H4 (cell line): ENCODE data around the gene BGLAP. TPM values are rescaled to one million over a fixed set of nuclear protein-coding genes. Genes with fewer than 3 reads are reported as not detected.
A peak's percentile ranks its signal among the peaks of the same experiment; 100 is the strongest.
"Not testable (repeated sequence)": the region's sequence is repeated elsewhere in the genome, so short reads cannot be mapped to it uniquely, and the experiment has no call there.

Experiments
- DNase-seq: peaks from one replicate; pipeline ENCODE4 v3.0.0-alpha.2; 2015; ENCODE audit warnings: low spot score
- total RNA-seq: library from RNA; depleted of rRNA; stranded (reverse); fragments of >200 nt; shearing (Covaris generic); gene quantifications from 2 replicates; pipeline ENCODE4 v1.2.3, GENCODE V29; 2014; rRNA removed

The BGLAP gene
- total RNA-seq: 0.08 TPM in 1 of 2 replicates, not detected in the other

- no peak for DNase-seq
Observed at GRCh38 chr1:156241926-156242325, at the start of gene BGLAP. TSS of gene BGLAP (plus strand) at chr1:156242184. CDS start at chr1:156242232, 48 bp downstream.

- no peak for DNase-seq
Observed at GRCh38 chr1:156193208-156193487, 48.8 kb upstream of the BGLAP start.

- DNase-seq: peak; percentile 99
Observed at GRCh38 chr1:156193488-156194299, 48.3 kb upstream of the BGLAP start, which contains the start of gene SLC25A44. TSS of gene SLC25A44 (plus strand) at chr1:156194104. CDS start at chr1:156199848, 5,744 bp downstream.

GRCh38 chr1:156194300-156194652 lies 47.7 kb upstream of the BGLAP start:
- no peak for DNase-seq

GRCh38 chr1:156195853-156196252 lies 46.1 kb upstream of the BGLAP start:
- DNase-seq: no peak

GRCh38 chr1:156196445-156196844 lies 45.5 kb upstream of the BGLAP start:
- no peak for DNase-seq

GRCh38 chr1:156198831-156199349 lies 43.1 kb upstream of the BGLAP start:
- DNase-seq: no peak

GRCh38 chr1:156200044-156200443 lies 41.9 kb upstream of the BGLAP start:
- DNase-seq: no peak

- DNase-seq: no peak
Observed at GRCh38 chr1:156203331-156203730, 38.7 kb upstream of the BGLAP start.

GRCh38 chr1:156204686-156205085 lies 37.3 kb upstream of the BGLAP start:
- DNase-seq: no peak

GRCh38 chr1:156211243-156211642 lies 30.7 kb upstream of the BGLAP start:
- DNase-seq: no peak

GRCh38 chr1:156212130-156212529 lies 29.9 kb upstream of the BGLAP start:
- no peak for DNase-seq

GRCh38 chr1:156212833-156213643 lies 28.9 kb upstream of the BGLAP start, which contains the start of gene PMF1:
TSS of gene PMF1 (plus strand) at chr1:156213007. CDS start at chr1:156213016, 9 bp downstream.
- DNase-seq: peak; percentile 94

- DNase-seq: no peak
Observed at GRCh38 chr1:156213644-156213966, 28.4 kb upstream of the BGLAP start.

GRCh38 chr1:156214024-156214748 lies 27.8 kb upstream of the BGLAP start:
- DNase-seq: no peak

- DNase-seq: not testable (repeated sequence)
Observed at GRCh38 chr1:156216361-156217086, 25.5 kb upstream of the BGLAP start.

- no peak for DNase-seq
Observed at GRCh38 chr1:156217871-156218270, 24.1 kb upstream of the BGLAP start.

GRCh38 chr1:156220226-156220625 lies 21.8 kb upstream of the BGLAP start:
- DNase-seq: no peak

- no peak for DNase-seq
Observed at GRCh38 chr1:156221986-156222692, 19.8 kb upstream of the BGLAP start.

- DNase-seq: no peak
Observed at GRCh38 chr1:156225677-156226014, 16.3 kb upstream of the BGLAP start.

- no peak for DNase-seq
Observed at GRCh38 chr1:156226116-156226538, 15.9 kb upstream of the BGLAP start.
